ENCODE results near the gene CROCC2. TPM values are rescaled to one million over a fixed set of nuclear protein-coding genes. Genes with fewer than 3 reads are reported as not detected.

CROCC2 gene
- total RNA-seq, 2 experiments from 2014 or later = not detected

DNA sequence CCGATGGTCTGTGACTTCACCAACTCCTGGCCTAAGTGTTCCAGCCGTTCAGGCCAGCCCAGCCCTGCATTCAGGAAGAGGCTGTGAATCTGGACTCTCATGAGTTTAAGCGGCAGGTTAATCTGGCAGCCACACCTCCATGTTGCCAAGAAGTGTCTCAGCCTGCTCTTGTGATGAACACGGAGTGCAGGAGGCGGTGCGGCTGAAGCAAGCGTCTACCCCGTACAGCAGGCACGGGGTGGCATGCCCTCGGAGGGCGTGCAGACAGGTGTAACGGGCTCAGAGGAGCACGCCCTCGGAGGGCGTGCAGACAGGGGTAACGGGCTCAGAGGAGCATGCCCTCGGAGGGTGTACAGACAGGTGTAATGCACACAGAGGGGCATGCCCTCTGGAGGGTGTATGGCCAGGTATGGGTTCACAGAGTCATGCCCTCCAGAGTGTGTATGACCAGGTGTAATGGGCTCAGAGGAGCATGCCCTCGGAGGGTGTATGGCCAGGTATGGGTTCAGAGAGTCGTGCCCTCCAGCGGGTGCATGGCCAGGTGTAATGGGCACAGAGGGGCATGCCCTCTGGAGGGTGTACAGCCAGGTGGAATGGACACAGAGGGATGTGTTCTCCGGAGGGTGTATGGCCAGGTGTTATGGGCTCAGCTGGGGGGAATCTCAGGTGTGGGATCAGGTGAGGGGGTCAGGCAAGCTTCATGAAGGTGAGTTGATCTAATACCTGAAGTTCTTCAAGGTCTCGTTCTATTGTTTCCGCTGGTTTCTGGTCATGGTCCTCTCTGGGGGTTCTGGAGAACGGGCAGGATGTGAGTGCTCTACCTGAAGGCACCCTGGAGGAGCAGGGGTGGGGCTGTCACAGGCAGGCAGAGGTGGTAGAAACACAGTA lies 22.6 kb downstream of the CROCC2 start:
- ChIA-PET CTCF (ENCODE audit: unreplicated experiment) (interaction anchor here (0.6 kb wide), 1 partner anchor 1102 kb away, joined by 12 read pairs; no protein-coding TSS in a partner anchor), POLR2A (no interaction called here)
- H3K9me3 ChIP-seq (ENCODE audit: low read length) = no peaks in the 10 kb centered on the region
- no peak for DNase-seq (ENCODE audit: low spot score)
- no peaks in the 10 kb centered on the region for H3K36me3 ChIP-seq (ENCODE audit: insufficient read depth, low read length)
- BruUV-seq (replicated peaks) = no TSS peak
- no peak overlapping the region for H2AFZ ChIP-seq (ENCODE audit: low read length)
- H3K9me2 ChIP-seq (ENCODE audit: insufficient read depth, low read length) = no peaks in the 10 kb centered on the region
- intact Hi-C loops (cut with micrococcal nuclease; ENCODE audit: unreplicated experiment) = no loop called here
- H4K20me1 ChIP-seq (ENCODE audit: insufficient read depth, low read length) = no peaks in the 10 kb centered on the region
- H3K4me1 ChIP-seq (ENCODE audit: insufficient read depth, low read length, poor library complexity, severe bottlenecking) = no peaks in the 10 kb centered on the region
- H3K4me3 ChIP-seq (ENCODE audit: low read depth, low read length, poor library complexity, severe bottlenecking) = no peak overlapping the region
- no peak overlapping the region for H3K27ac ChIP-seq (ENCODE audit: low read depth, low read length, poor library complexity, severe bottlenecking)
- no peak overlapping the region for H3K4me2 ChIP-seq (ENCODE audit: low read length)
- no peaks in the 10 kb centered on the region for H3K79me2 ChIP-seq (ENCODE audit: insufficient read depth, low read depth, low read length)
- TF ChIP-seq EZH2phosphoT487 (IDR thresholded peaks at IDR 0.05; ENCODE audit: borderline replicate concordance, low read depth, low read length) = no peak
- TF ChIP-seq, protein P1, sequence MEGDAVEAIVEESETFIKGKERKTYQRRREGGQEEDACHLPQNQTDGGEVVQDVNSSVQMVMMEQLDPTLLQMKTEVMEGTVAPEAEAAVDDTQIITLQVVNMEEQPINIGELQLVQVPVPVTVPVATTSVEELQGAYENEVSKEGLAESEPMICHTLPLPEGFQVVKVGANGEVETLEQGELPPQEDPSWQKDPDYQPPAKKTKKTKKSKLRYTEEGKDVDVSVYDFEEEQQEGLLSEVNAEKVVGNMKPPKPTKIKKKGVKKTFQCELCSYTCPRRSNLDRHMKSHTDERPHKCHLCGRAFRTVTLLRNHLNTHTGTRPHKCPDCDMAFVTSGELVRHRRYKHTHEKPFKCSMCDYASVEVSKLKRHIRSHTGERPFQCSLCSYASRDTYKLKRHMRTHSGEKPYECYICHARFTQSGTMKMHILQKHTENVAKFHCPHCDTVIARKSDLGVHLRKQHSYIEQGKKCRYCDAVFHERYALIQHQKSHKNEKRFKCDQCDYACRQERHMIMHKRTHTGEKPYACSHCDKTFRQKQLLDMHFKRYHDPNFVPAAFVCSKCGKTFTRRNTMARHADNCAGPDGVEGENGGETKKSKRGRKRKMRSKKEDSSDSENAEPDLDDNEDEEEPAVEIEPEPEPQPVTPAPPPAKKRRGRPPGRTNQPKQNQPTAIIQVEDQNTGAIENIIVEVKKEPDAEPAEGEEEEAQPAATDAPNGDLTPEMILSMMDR (conservative IDR thresholded peaks at IDR 0.05; ENCODE audit: low read length) = no peak

DNA sequence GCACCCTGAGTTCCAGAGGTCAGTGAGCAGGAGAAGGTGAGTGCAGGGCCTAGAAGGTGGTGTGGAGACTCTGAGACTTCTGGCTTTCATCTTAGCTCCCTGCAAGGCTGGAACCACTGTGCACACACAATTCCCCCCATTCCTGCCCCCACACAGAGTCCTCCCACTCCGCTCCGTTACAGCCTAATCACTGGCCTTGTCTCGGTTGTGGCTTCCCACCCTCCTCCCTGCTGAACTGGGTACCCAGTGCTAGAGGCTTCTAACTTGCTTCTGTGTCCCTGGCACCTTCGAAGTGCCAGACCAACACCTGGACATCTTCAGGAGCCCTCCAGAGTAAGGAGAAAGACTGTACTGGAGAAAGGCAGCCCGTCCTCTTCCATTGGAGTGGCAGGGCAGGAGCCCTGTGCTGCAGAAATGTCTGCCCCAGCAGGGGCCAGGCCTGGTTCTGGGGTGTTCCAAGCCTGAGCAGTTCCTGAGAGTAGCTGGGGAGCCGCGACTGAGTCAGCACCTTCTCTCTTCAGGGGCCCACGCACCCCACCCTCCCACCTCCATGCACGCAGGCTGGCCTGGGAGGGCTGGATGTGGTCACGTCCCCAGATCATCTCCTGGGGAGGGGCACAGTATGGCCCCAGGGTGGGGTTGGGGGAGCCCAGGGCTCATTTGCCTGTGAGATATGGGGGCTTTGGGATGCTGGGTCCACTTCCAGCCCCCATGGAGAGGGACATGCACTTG lies 23.4 kb downstream of the CROCC2 start:
- Histone ChIP-seq H3K4me3 (ENCODE audit: low read depth, low read length, poor library complexity, severe bottlenecking) (no peak overlapping the region), H3K27ac (ENCODE audit: low read depth, low read length, poor library complexity, severe bottlenecking) (no peak overlapping the region), H3K79me2 (ENCODE audit: insufficient read depth, low read depth, low read length) (no peaks in the 10 kb centered on the region), H3K4me1 (ENCODE audit: insufficient read depth, low read length, poor library complexity, severe bottlenecking) (no peaks in the 10 kb centered on the region), H3K9me2 (ENCODE audit: insufficient read depth, low read length) (no peaks in the 10 kb centered on the region), H4K20me1 (ENCODE audit: insufficient read depth, low read length) (no peaks in the 10 kb centered on the region), H3K4me2 (ENCODE audit: low read length) (no peak overlapping the region), H3K36me3 (ENCODE audit: insufficient read depth, low read length) (no peaks in the 10 kb centered on the region), H2AFZ (ENCODE audit: low read length) (no peak overlapping the region), H3K9me3 (ENCODE audit: low read length) (no peaks in the 10 kb centered on the region)
- intact Hi-C loops (cut with micrococcal nuclease; ENCODE audit: unreplicated experiment) = no loop called here
- POLR2A ChIA-PET = no interaction called here
- TF ChIP-seq, protein P1 (conservative IDR thresholded peaks at IDR 0.05; ENCODE audit: low read length) = no peak
- no peak for TF ChIP-seq EZH2phosphoT487 (IDR thresholded peaks at IDR 0.05; ENCODE audit: borderline replicate concordance, low read depth, low read length)
- CTCF ChIA-PET (ENCODE audit: unreplicated experiment) = interaction anchor here (0.6 kb wide), 1 partner anchor 1102 kb away, joined by 12 read pairs; no protein-coding TSS in a partner anchor
- BruUV-seq (replicated peaks) = no TSS peak
- DNase-seq (ENCODE audit: low spot score) = no peak
